Thyroid gland (tissue), 4 donors: ENCODE results near the gene FAM168A. TPM values are rescaled to one million over a fixed set of nuclear protein-coding genes. Genes with fewer than 3 reads are reported as not detected.

Experiments used
- DNase-seq, 2 donors: peaks; one replicate each; pipeline ENCODE4 v3.0.0-alpha.2; 2019
- H3K27ac ChIP-seq, 3 donors: fragments of 200-600 bp; sonication (generic); 1 replicate in 2 of 3; 2 replicates in 1 of 3; pipeline ENCODE4 v1.5.1; 2016 to 2019; ENCODE audit warnings: mild to moderate bottlenecking in 1 of 3, moderate library complexity in 1 of 3
- H3K27me3 ChIP-seq: fragments of 200-600 bp; sonication (generic); one replicate; pipeline ENCODE4 v1.5.1; 2019
- H3K36me3 ChIP-seq, 2 donors: fragments of 200-600 bp; sonication (generic); one replicate each; pipeline ENCODE4 v1.5.1; 2016 to 2019
- H3K4me1 ChIP-seq, 2 donors: fragments of 200-600 bp; sonication (generic); one replicate each; pipeline ENCODE4 v1.5.1; 2017 to 2019
- H3K4me3 ChIP-seq, 3 donors: fragments of 200-600 bp; sonication (generic); replicated peaks in 1 of 3; 1 replicate in 2 of 3; 2 replicates in 1 of 3; pipeline ENCODE4 v1.5.1; 2016; ENCODE audit warnings: mild to moderate bottlenecking in 1 of 3
- H3K9me3 ChIP-seq: fragments of 200-600 bp; sonication (generic); one replicate; pipeline ENCODE4 v1.5.1; 2017
- POLR2A ChIP-seq, 2 donors: fragments of 450-650 bp; IDR thresholded peaks; one replicate each; pipeline ENCODE4 v1.6.1; 2017; ENCODE audit warnings: antibody characterized with exemption in 2 of 2, mild to moderate bottlenecking in 2 of 2, moderate library complexity in 1 of 2
- WGBS, 2 donors: methylation state at CpG; one replicate each; pipeline ENCODE4 v1.1.5; 2017; 5-methylcytosine and 5-hydroxymethylcytosine counted together
- intact Hi-C: fragments of 100-400 bp; cut with DNase I; formaldehyde crosslinking; loops from one replicate; pipeline ENCODE4 v1.15.1; 2023
- total RNA-seq, 4 donors: library from RNA; depleted of rRNA; stranded (reverse); fragments of >200 nt; gene quantifications; one replicate each; pipeline ENCODE4 v1.2.3, GENCODE V29; 2016
- TF ChIP-seq, protein P1 (sequence below), 6 experiments: fragments of 200-600 bp in 3 of 6; fragments of 450-650 bp in 3 of 6; sonication (generic) in 3 of 6; IDR thresholded peaks; one replicate each; pipeline ENCODE4 v1.5.1; 2016 to 2019; ENCODE audit warnings: antibody characterized with exemption in 6 of 6, mild to moderate bottlenecking in 2 of 6, inconsistent platforms in 1 of 6, moderate library complexity in 1 of 6

The FAM168A gene
- total RNA-seq, 4 donors from 2014 or later, result 32.7 to 51.0 (median 40.2) TPM

GRCh38 chr11:73559743-73560142 is 38.2 kb downstream of the FAM168A start:
- Histone ChIP-seq H3K4me3 (no peak overlapping the region), H3K27ac (no peak overlapping the region), H3K36me3 (no peaks in the 10 kb centered on the region), H3K4me1 (peaks cover 8 to 9% of the 10 kb centered on the region in 2 donors), H3K27me3 (no peaks in the 10 kb centered on the region), H3K9me3 (no peaks in the 10 kb centered on the region)
- TF ChIP-seq, protein P1, sequence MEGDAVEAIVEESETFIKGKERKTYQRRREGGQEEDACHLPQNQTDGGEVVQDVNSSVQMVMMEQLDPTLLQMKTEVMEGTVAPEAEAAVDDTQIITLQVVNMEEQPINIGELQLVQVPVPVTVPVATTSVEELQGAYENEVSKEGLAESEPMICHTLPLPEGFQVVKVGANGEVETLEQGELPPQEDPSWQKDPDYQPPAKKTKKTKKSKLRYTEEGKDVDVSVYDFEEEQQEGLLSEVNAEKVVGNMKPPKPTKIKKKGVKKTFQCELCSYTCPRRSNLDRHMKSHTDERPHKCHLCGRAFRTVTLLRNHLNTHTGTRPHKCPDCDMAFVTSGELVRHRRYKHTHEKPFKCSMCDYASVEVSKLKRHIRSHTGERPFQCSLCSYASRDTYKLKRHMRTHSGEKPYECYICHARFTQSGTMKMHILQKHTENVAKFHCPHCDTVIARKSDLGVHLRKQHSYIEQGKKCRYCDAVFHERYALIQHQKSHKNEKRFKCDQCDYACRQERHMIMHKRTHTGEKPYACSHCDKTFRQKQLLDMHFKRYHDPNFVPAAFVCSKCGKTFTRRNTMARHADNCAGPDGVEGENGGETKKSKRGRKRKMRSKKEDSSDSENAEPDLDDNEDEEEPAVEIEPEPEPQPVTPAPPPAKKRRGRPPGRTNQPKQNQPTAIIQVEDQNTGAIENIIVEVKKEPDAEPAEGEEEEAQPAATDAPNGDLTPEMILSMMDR (IDR thresholded peaks at IDR 0.05), result no peak
- intact Hi-C loops, result no loop called here
- DNase-seq, result no peak

DNA sequence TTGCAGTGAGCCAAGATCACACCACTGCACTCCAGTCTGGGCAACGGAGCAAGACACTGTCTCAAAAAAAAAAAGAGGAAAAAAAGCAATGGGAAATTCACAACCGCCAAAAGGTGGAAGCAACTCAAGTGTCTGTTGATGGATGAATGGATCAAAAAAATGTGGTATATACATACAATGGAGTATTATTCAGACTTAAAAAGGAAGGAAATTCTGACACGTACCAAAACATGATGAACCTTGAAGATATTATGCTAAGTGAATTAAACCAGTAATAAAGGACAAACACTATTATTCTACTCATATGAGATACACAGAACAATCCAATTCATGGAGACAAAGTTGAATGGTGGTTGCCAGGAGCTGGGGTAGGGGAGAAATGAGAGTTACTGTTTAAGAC is 40.9 kb downstream of the FAM168A start:
- H3K36me3 ChIP-seq, result no peaks in the 10 kb centered on the region
- H3K27ac ChIP-seq, result no peak overlapping the region
- peaks cover 8 to 12% of the 10 kb centered on the region in 2 donors for H3K4me1 ChIP-seq
- WGBS, 2 donors, result 87 to 90% methylated on average over 3 of the region's 3 CpGs
- H3K9me3 ChIP-seq, result no peaks in the 10 kb centered on the region
- no peak for TF ChIP-seq POLR2A (IDR thresholded peaks at IDR 0.05)
- TF ChIP-seq, protein P1 (IDR thresholded peaks at IDR 0.05), result no peak
- H3K27me3 ChIP-seq, result no peaks in the 10 kb centered on the region
- no peak overlapping the region for H3K4me3 ChIP-seq
- intact Hi-C loops, result no loop called here
- no peak for DNase-seq

GRCh38 chr11:73555615-73556014 is 42.3 kb downstream of the FAM168A start:
- Histone ChIP-seq H3K4me3 (no peak overlapping the region), H3K4me1 (peaks cover 14 to 21% of the 10 kb centered on the region in 2 donors), H3K9me3 (no peaks in the 10 kb centered on the region), H3K27ac (no peak overlapping the region), H3K36me3 (no peaks in the 10 kb centered on the region), H3K27me3 (no peaks in the 10 kb centered on the region)
- intact Hi-C loops, result no loop called here
- no peak for DNase-seq
- TF ChIP-seq, protein P1 (IDR thresholded peaks at IDR 0.05), result no peak
- 96% methylated on average over 3 of the region's 3 CpGs for WGBS, 2 donors

DNA sequence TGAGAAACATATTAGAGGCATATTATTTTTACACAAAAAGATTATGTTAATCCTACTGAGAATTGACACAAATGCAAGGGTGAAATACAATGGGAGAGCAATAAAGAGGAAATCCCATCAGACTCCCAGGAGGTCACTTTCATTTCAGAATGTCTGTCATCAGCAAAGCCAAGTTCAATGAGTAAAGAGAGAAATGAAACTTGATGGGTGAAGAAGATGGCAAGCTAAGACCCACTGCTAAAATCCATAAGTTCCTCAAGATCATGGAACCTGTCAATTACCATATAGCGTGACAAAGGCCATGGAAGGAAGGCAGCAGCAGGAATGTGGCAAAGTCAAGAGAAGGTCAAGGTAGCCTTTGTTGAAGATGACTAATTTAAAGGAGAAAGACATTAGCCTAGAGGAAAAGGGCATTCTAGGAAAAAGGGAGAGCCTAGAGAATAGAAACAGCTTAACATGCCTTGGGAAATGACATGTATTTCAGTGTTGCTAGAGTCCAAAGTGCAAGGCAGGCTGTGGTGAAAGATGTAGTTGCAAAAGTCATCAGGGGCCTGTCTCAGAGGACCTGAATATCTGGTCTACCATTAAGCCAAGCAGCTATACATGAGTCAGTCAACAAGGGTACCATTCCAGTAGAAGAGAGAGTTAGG is 43.1 kb downstream of the FAM168A start:
- no peaks in the 10 kb centered on the region for H3K36me3 ChIP-seq
- intact Hi-C loops, result no loop called here
- no peak overlapping the region for H3K27ac ChIP-seq
- no peaks in the 10 kb centered on the region for H3K27me3 ChIP-seq
- DNase-seq, result no peak
- H3K4me3 ChIP-seq, result no peak overlapping the region
- H3K9me3 ChIP-seq, result no peaks in the 10 kb centered on the region
- peaks cover 9 to 17% of the 10 kb centered on the region in 2 donors for H3K4me1 ChIP-seq
- WGBS, 2 donors, result 39 to 47% methylated on average over 1 of the region's 1 CpG
- TF ChIP-seq, protein P1 (IDR thresholded peaks at IDR 0.05), result no peak
- no peak for TF ChIP-seq POLR2A (IDR thresholded peaks at IDR 0.05)

GRCh38 chr11:73553266-73553665 is 44.6 kb downstream of the FAM168A start:
- no peak overlapping the region for H3K27ac ChIP-seq
- 98 to 99% methylated on average over 2 of the region's 2 CpGs for WGBS, 2 donors
- intact Hi-C loops, result no loop called here
- no peaks in the 10 kb centered on the region for H3K36me3 ChIP-seq
- H3K4me1 ChIP-seq, result peaks cover 6 to 12% of the 10 kb centered on the region in 2 donors
- TF ChIP-seq, protein P1 (IDR thresholded peaks at IDR 0.05), result no peak
- no peak for TF ChIP-seq POLR2A (IDR thresholded peaks at IDR 0.05)
- no peaks in the 10 kb centered on the region for H3K27me3 ChIP-seq
- no peak overlapping the region for H3K4me3 ChIP-seq
- H3K9me3 ChIP-seq, result no peaks in the 10 kb centered on the region
- no peak for DNase-seq
